ENCODE results near the gene CCDC149. TPM values are rescaled to one million over a fixed set of nuclear protein-coding genes. Genes with fewer than 3 reads are reported as not detected.

CCDC149 gene
- total RNA-seq, 2 experiments from 2014 or later, result not detected

DNA sequence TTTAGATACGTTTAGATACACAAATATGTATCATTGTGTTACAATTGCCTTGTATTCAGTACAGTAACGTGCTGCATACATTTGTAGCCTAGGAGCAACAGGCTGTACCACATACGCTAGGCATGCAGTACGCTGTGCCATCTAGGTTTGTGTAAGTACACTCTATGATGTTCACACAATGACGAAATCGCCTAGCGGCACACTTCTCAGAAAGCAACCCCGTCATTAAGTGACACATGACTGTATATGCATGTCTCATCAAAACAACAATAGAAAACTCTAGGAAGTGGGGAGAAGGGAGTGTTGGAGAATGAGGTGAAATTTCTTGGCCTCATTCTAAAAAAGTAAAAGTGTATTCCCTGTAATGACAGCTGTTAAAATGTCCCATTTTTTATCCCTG, 32.7 kb downstream of the CCDC149 start:
- Histone ChIP-seq H4K20me1 (ENCODE audit: insufficient read depth, low read length) (no peaks in the 10 kb centered on the region), H2AFZ (ENCODE audit: low read length) (no peak overlapping the region), H3K4me3 (ENCODE audit: low read depth, low read length, poor library complexity, severe bottlenecking) (no peak overlapping the region), H3K9me2 (ENCODE audit: insufficient read depth, low read length) (no peaks in the 10 kb centered on the region), H3K79me2 (ENCODE audit: insufficient read depth, low read depth, low read length) (no peaks in the 10 kb centered on the region), H3K36me3 (ENCODE audit: insufficient read depth, low read length) (no peaks in the 10 kb centered on the region), H3K27ac (ENCODE audit: low read depth, low read length, poor library complexity, severe bottlenecking) (no peak overlapping the region), H3K9me3 (ENCODE audit: low read length) (no peaks in the 10 kb centered on the region), H3K4me2 (ENCODE audit: low read length) (no peak overlapping the region), H3K4me1 (ENCODE audit: insufficient read depth, low read length, poor library complexity, severe bottlenecking) (no peaks in the 10 kb centered on the region)
- no peak for TF ChIP-seq EZH2phosphoT487 (IDR thresholded peaks at IDR 0.05; ENCODE audit: borderline replicate concordance, low read depth, low read length)
- TF ChIP-seq, protein P1, sequence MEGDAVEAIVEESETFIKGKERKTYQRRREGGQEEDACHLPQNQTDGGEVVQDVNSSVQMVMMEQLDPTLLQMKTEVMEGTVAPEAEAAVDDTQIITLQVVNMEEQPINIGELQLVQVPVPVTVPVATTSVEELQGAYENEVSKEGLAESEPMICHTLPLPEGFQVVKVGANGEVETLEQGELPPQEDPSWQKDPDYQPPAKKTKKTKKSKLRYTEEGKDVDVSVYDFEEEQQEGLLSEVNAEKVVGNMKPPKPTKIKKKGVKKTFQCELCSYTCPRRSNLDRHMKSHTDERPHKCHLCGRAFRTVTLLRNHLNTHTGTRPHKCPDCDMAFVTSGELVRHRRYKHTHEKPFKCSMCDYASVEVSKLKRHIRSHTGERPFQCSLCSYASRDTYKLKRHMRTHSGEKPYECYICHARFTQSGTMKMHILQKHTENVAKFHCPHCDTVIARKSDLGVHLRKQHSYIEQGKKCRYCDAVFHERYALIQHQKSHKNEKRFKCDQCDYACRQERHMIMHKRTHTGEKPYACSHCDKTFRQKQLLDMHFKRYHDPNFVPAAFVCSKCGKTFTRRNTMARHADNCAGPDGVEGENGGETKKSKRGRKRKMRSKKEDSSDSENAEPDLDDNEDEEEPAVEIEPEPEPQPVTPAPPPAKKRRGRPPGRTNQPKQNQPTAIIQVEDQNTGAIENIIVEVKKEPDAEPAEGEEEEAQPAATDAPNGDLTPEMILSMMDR (conservative IDR thresholded peaks at IDR 0.05; ENCODE audit: low read length), result no peak
- intact Hi-C loops (cut with micrococcal nuclease; ENCODE audit: unreplicated experiment), result no loop called here
- POLR2A ChIA-PET, result interaction anchor here (1.5 kb wide), 1 partner anchor 23 kb away, joined by 4 read pairs; no protein-coding TSS in a partner anchor
- no TSS peak for BruUV-seq (replicated peaks)
- no peak for DNase-seq (ENCODE audit: low spot score)
- CTCF ChIA-PET (ENCODE audit: unreplicated experiment), result no interaction called here

DNA sequence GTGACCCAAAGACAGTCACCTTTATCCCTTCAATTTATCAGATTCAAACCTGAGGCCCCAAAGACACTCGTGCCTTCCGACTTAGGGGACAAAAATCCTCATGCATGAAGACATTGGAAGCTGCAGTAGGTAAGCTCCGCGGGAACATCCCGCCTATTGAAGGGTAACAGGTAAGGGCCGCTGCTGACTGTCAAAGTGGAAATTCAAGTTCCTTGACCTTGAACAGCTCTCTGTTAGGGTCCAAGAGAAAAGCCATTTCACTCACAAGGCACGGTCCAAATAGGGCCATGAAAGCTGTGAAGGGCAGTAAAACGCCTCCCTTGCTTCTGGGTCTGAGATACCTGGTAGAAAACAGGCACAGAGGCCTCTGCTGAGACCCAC, 34.2 kb downstream of the CCDC149 start:
- ChIA-PET CTCF (ENCODE audit: unreplicated experiment) (no interaction called here), POLR2A (interaction anchor here (0.6 to 1.5 kb wide), 4 partner anchors 24 to 1552 kb away, joined by 3 to 4 read pairs (median 4); no protein-coding TSS in a partner anchor)
- H3K4me2 ChIP-seq (ENCODE audit: low read length), result no peak overlapping the region
- no peak for DNase-seq (ENCODE audit: low spot score)
- H3K9me2 ChIP-seq (ENCODE audit: insufficient read depth, low read length), result no peaks in the 10 kb centered on the region
- H3K79me2 ChIP-seq (ENCODE audit: insufficient read depth, low read depth, low read length), result no peaks in the 10 kb centered on the region
- no peak for TF ChIP-seq EZH2phosphoT487 (IDR thresholded peaks at IDR 0.05; ENCODE audit: borderline replicate concordance, low read depth, low read length)
- TF ChIP-seq, protein P1 (conservative IDR thresholded peaks at IDR 0.05; ENCODE audit: low read length), result no peak
- no peak overlapping the region for H3K4me3 ChIP-seq (ENCODE audit: low read depth, low read length, poor library complexity, severe bottlenecking)
- no peak overlapping the region for H2AFZ ChIP-seq (ENCODE audit: low read length)
- H3K4me1 ChIP-seq (ENCODE audit: insufficient read depth, low read length, poor library complexity, severe bottlenecking), result no peaks in the 10 kb centered on the region
- no peak overlapping the region for H3K27ac ChIP-seq (ENCODE audit: low read depth, low read length, poor library complexity, severe bottlenecking)
- BruUV-seq (replicated peaks), result no TSS peak
- H3K36me3 ChIP-seq (ENCODE audit: insufficient read depth, low read length), result no peaks in the 10 kb centered on the region
- H3K9me3 ChIP-seq (ENCODE audit: low read length), result no peaks in the 10 kb centered on the region
- intact Hi-C loops (cut with micrococcal nuclease; ENCODE audit: unreplicated experiment), result no loop called here
- H4K20me1 ChIP-seq (ENCODE audit: insufficient read depth, low read length), result no peaks in the 10 kb centered on the region

DNA sequence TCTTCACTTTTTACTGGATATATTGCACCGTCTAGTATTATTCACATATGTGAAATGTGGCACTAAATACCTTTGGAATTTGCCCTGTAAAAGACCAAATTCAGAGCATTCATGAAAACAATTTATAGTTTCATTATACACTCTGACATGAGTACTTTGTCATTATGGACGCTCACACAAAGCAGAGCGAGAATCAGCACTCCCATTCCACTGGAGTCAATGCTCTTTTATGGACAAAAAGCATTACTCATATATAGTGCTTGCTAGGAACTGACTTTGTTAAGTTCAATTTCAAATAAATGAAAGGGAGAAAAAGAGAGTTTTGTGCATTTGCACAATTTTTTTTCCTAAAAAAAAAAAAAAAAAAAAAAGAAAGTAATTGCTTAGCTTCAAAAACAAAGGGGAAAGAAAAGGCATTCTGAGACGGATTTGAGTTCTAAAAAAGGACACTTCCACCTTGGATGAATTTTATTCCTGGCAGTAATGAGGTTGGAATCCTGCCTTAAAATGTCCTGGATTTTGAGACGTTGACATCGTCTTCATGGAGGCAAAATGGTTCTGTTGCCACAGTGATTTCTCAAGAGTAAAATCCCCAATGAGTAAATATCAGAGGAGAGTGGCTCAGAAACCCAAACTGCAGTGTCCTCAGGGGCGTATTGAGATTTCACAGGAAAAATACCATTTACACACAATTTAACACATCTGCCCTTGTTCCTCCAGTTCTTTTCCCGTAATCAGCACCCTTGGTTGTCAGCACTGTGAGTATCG, 34.8 kb downstream of the CCDC149 start:
- H3K79me2 ChIP-seq (ENCODE audit: insufficient read depth, low read depth, low read length), result no peaks in the 10 kb centered on the region
- no peaks in the 10 kb centered on the region for H3K9me3 ChIP-seq (ENCODE audit: low read length)
- H3K4me1 ChIP-seq (ENCODE audit: insufficient read depth, low read length, poor library complexity, severe bottlenecking), result no peaks in the 10 kb centered on the region
- no peak overlapping the region for H3K27ac ChIP-seq (ENCODE audit: low read depth, low read length, poor library complexity, severe bottlenecking)
- no peaks in the 10 kb centered on the region for H4K20me1 ChIP-seq (ENCODE audit: insufficient read depth, low read length)
- no peaks in the 10 kb centered on the region for H3K9me2 ChIP-seq (ENCODE audit: insufficient read depth, low read length)
- H3K4me2 ChIP-seq (ENCODE audit: low read length), result no peak overlapping the region
- ChIA-PET POLR2A (interaction anchor here (0.6 to 0.7 kb wide), 4 partner anchors 9 to 1552 kb away, joined by 3 to 4 read pairs (median 4); no protein-coding TSS in a partner anchor), CTCF (ENCODE audit: unreplicated experiment) (no interaction called here)
- BruUV-seq (replicated peaks), result no TSS peak
- H3K4me3 ChIP-seq (ENCODE audit: low read depth, low read length, poor library complexity, severe bottlenecking), result no peak overlapping the region
- no peaks in the 10 kb centered on the region for H3K36me3 ChIP-seq (ENCODE audit: insufficient read depth, low read length)
- DNase-seq (ENCODE audit: low spot score), result no peak
- H2AFZ ChIP-seq (ENCODE audit: low read length), result no peak overlapping the region
- intact Hi-C loops (cut with micrococcal nuclease; ENCODE audit: unreplicated experiment), result no loop called here
- no peak for TF ChIP-seq EZH2phosphoT487 (IDR thresholded peaks at IDR 0.05; ENCODE audit: borderline replicate concordance, low read depth, low read length)
- TF ChIP-seq, protein P1 (conservative IDR thresholded peaks at IDR 0.05; ENCODE audit: low read length), result no peak
